Astrocyte of the cerebellum (primary cell): ENCODE results near the gene WDHD1.
A peak's percentile ranks its signal among the peaks of the same experiment; 100 is the strongest.
"Not testable (repeated sequence)": the region's sequence is repeated elsewhere in the genome, so short reads cannot be mapped to it uniquely, and the experiment has no call there.

ENCODE experiments used
- DNase-seq: peaks from one replicate; pipeline ENCODE4 v3.0.0-alpha.2; 2011; ENCODE audit warnings: low read depth
- H3K4me3 ChIP-seq: 2 replicates; pipeline ENCODE4 v1.5.1; 2011; ENCODE audit warnings: mild to moderate bottlenecking, low read depth, low read length, moderate library complexity
- CTCF ChIP-seq: IDR thresholded peaks from 2 replicates; pipeline ENCODE4 v1.5.1; 2012; ENCODE audit warnings: low read length, low read depth, moderate library complexity, mild to moderate bottlenecking; ENCODE audit errors: missing control alignments
- in situ Hi-C: cut with HindIII; loops from 2 replicates; pipeline ENCODE4 v1.10.0; 2017; ENCODE audit warnings: low sequenced_read_pairs

The WDHD1 gene

GRCh38 chr14:55028476-55028875 lies 1.6 kb upstream of the WDHD1 start:
- no peak for TF ChIP-seq CTCF
- H3K4me3 ChIP-seq = peak overlapping the region; percentile 68
- in situ Hi-C loops = no loop called here
- no peak for DNase-seq

GRCh38 chr14:55028066-55028465 lies 1.2 kb upstream of the WDHD1 start:
- DNase-seq = no peak
- peak overlapping the region; percentile 68 for H3K4me3 ChIP-seq
- in situ Hi-C loops = no loop called here
- no peak for TF ChIP-seq CTCF

- no peak for DNase-seq
- in situ Hi-C loops = no loop called here
- peak overlapping the region; percentile 68 for H3K4me3 ChIP-seq
- TF ChIP-seq CTCF = no peak
Measured at GRCh38 chr14:55026441-55026792, 482 bp downstream of the WDHD1 start.

- in situ Hi-C loops = no loop called here
- no peak for DNase-seq
- TF ChIP-seq CTCF = no peak
- H3K4me3 ChIP-seq = peak overlapping the region; percentile 68
Measured at GRCh38 chr14:55025948-55026347, 951 bp downstream of the WDHD1 start.

GRCh38 chr14:55024365-55024764 lies 2.5 kb downstream of the WDHD1 start:
- DNase-seq, H3K4me3 ChIP-seq, in situ Hi-C loops: not testable (repeated sequence)

- H3K4me3 ChIP-seq = no peak overlapping the region
- no peak for DNase-seq
- in situ Hi-C loops = no loop called here
- no peak for TF ChIP-seq CTCF
Measured at GRCh38 chr14:55019968-55020554, 6.8 kb downstream of the WDHD1 start.

GRCh38 chr14:55015006-55015405 lies 11.9 kb downstream of the WDHD1 start:
- no peak for TF ChIP-seq CTCF
- no peak for DNase-seq
- in situ Hi-C loops = no loop called here

More at GRCh38 chr14:55015006-55015405, 11.9 kb downstream of the WDHD1 start:
- no peak overlapping the region for H3K4me3 ChIP-seq
